Mucosa of descending colon (tissue), 3 donors: ENCODE measurements around the gene GRK1. TPM values are rescaled to one million over a fixed set of nuclear protein-coding genes. Genes with fewer than 3 reads are reported as not detected.

ENCODE experiments used
- ATAC-seq: fragments of 200-7000 bp; cut with Tn5 transposase; one replicate; pipeline ENCODE4 v1.9.1; 2020; ENCODE audit warnings: mild to moderate bottlenecking, moderate library complexity
- DNase-seq, 3 donors: peaks; one replicate each; pipeline ENCODE4 v3.0.0-alpha.2; 2020
- H3K36me3 ChIP-seq: fragments of 200-600 bp; one replicate; pipeline ENCODE4 v1.8.0; 2021; ENCODE audit warnings: low read depth, mild to moderate bottlenecking
- H3K4me1 ChIP-seq: fragments of 200-600 bp; one replicate; pipeline ENCODE4 v1.8.0; 2021; ENCODE audit warnings: low read depth, mild to moderate bottlenecking
- H3K4me3 ChIP-seq: fragments of 200-600 bp; one replicate; pipeline ENCODE4 v1.8.0; 2021; ENCODE audit warnings: mild to moderate bottlenecking
- H3K9me3 ChIP-seq: fragments of 200-600 bp; one replicate; pipeline ENCODE4 v1.8.0; 2021; ENCODE audit warnings: mild to moderate bottlenecking
- CTCF ChIP-seq: fragments of 200-600 bp; IDR thresholded peaks from one replicate; pipeline ENCODE4 v1.8.0; 2022; ENCODE audit warnings: antibody characterized with exemption, mild to moderate bottlenecking
- intact Hi-C, 2 donors: fragments of 100-400 bp; cut with DNase I in 1 of 2; cut with micrococcal nuclease in 1 of 2; formaldehyde crosslinking; loops; one replicate each; pipeline versions ENCODE4 v1.11.0 to v1.11.1; 2022; cut with DNase I, micrococcal nuclease
- total RNA-seq, 3 donors: library from RNA; stranded (reverse); fragmentation: NEBNext Ultra II Directional in 2 of 3; extraction: Animal tissue kit (Norgen Biotek cat#: 25700) in 2 of 3; gene quantifications; one replicate each; pipeline versions ENCODE4 v1.2.1 to v1.2.4, GENCODE V29; 2021 to 2023
- donor health status: DM: no; HTN: no; CAD: no; lungs with moderate emphysema.
- donor health status: DM: no; HTN: no; CAD: no.
- donor health status: DM: no; HTN: yes; CAD: no.

Gene GRK1
- total RNA-seq, 3 donors from 2014 or later, result 0.09 to 0.19 (median 0.09) TPM

- Histone ChIP-seq H3K36me3 (peaks cover 13% of the 10 kb centered on the region), H3K4me1 (no peaks in the 10 kb centered on the region), H3K4me3 (no peak overlapping the region), H3K9me3 (no peaks in the 10 kb centered on the region)
- intact Hi-C loops, result no loop called here
- DNase-seq, result peak in 1 of 3 donors; percentile 19
- no peak for TF ChIP-seq CTCF
- no peak for ATAC-seq
Observed at GRCh38 chr13:113639616-113640262, 27.3 kb upstream of the GRK1 start.

- TF ChIP-seq CTCF, result no peak
- DNase-seq, result no peak
Observed at GRCh38 chr13:113641426-113641825, 25.6 kb upstream of the GRK1 start.

DNA sequence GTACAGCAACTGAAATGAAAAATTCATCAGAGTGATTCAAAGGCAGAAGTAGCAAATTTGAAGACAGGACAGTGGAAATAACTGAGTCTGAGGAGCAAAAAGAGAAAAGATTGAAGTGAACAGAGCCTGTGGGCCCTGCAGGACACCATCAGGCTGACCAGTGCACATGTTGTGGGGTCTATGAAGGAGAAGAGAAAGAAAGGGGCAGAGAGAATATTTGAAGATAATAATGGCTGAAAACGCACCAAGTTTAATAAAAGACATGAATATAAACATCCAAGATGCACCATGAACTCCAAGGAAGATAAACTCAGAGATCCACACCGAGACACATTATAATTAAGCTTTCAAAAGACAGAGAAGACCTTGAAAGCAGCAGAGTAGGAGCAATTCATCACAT lies 24.5 kb upstream of the GRK1 start:
- intact Hi-C loops, result no loop called here
- no peak for ATAC-seq
- H3K4me1 ChIP-seq, result peaks cover 13% of the 10 kb centered on the region
- no peak overlapping the region for H3K4me3 ChIP-seq
- no peaks in the 10 kb centered on the region for H3K9me3 ChIP-seq
- no peak for DNase-seq
- H3K36me3 ChIP-seq, result peaks cover 5% of the 10 kb centered on the region
- TF ChIP-seq CTCF, result no peak

More at GRCh38 chr13:113641426-113641825, 25.6 kb upstream of the GRK1 start:
- H3K4me3 ChIP-seq, result no peak overlapping the region
- intact Hi-C loops, result no loop called here
- H3K9me3 ChIP-seq, result no peaks in the 10 kb centered on the region
- ATAC-seq, result no peak
- H3K4me1 ChIP-seq, result peaks cover 6% of the 10 kb centered on the region
- peaks cover 6% of the 10 kb centered on the region for H3K36me3 ChIP-seq

- no peaks in the 10 kb centered on the region for H3K9me3 ChIP-seq
- DNase-seq, result no peak
- H3K36me3 ChIP-seq, result no peaks in the 10 kb centered on the region
- TF ChIP-seq CTCF, result no peak
- intact Hi-C loops, result no loop called here
- H3K4me3 ChIP-seq, result no peak overlapping the region
- H3K4me1 ChIP-seq, result peaks cover 18% of the 10 kb centered on the region
- ATAC-seq, result no peak
Observed at GRCh38 chr13:113643593-113643992, 23.4 kb upstream of the GRK1 start.

- TF ChIP-seq CTCF, result no peak
- intact Hi-C loops, result no loop called here
Observed at GRCh38 chr13:113644800-113645199, 22.2 kb upstream of the GRK1 start.

More at GRCh38 chr13:113644800-113645199, 22.2 kb upstream of the GRK1 start:
- Histone ChIP-seq H3K4me1 (peaks cover 18% of the 10 kb centered on the region), H3K9me3 (no peaks in the 10 kb centered on the region), H3K4me3 (no peak overlapping the region), H3K36me3 (no peaks in the 10 kb centered on the region)
- ATAC-seq, result no peak
- DNase-seq, result no peak
